Stimulated activated naive CD8-positive, alpha-beta T cell treated with anti-CD3 and anti-CD28 coated beads, Interleukin-15, Interleukin-2, amounts not matched to agents 100 U/mL and 50 U/mL, for 24 hours (primary cell): ENCODE measurements around the gene DEFB128.

Experiments
- ATAC-seq: fragments of 150-1000 bp; cut with Tn5 transposase; one replicate; pipeline ENCODE4 v1.10.0; 2021
- DNase-seq: peaks from one replicate; pipeline ENCODE4 v3.0.0; 2021

The DEFB128 gene

GRCh38 chr20:152131-152530 is 37.4 kb downstream of the DEFB128 start:
- no peak for DNase-seq
- ATAC-seq, result no peak

DNA sequence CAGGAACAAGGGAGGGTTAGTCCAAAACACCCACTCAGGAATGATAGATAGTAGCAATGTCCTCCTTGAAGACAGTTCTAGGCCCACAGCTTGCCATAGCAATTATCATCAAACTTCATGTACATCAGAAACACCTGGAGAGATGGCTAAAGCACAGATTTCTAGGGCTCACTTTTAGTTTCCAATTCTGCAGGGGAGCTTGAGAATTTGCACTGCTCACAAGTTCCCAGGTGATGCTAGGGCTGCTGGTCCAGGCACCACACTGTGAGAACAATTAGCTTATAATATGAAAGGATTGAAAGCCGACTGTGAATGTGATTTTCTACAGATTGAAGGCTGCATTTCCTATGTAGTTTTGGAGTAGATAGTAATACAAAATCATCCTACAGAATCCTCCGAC is 43.6 kb downstream of the DEFB128 start:
- ATAC-seq (no peak), DNase-seq (no peak)

- DNase-seq (no peak), ATAC-seq (no peak)
These were observed 47.2 kb downstream of the DEFB128 start, which contains the start of gene DEFB126 for GRCh38 chr20:142290-142689. Gene DEFB126 (plus strand): TSS chr20:142590. CDS start chr20:142629, 39 bp downstream.
